HG03064 (cell line): Measurements from ENCODE around the gene DSCAM.
"Not testable (repeated sequence)": the region's sequence is repeated elsewhere in the genome, so short reads cannot be mapped to it uniquely, and the experiment has no call there.

Source experiments
- ATAC-seq: cut with Tn5 transposase; IDR thresholded peaks from one replicate; pipeline ENCODE4 v1.9.1; 2021; ENCODE audit warnings: low read depth; ENCODE audit not compliant: unreplicated experiment

Gene DSCAM

DNA sequence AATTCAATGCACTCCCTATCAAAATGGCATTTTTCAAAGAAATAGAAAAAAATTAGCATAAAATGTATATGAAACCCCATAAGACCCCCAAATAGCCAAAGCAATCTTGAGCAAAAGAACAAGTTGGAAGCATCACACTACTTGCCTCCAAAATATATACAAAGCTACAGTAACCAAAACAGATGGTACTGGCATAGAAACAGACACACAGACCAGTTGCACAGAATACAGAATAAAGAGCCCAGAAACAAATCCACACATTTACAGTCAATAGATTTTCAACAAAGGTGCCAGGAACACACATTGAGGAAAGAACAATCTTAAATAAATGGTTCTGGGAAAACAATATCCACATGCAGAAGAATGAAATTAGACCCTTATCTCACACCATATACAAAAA lies 350.8 kb downstream of the DSCAM start:
- ATAC-seq, result no peak

DNA sequence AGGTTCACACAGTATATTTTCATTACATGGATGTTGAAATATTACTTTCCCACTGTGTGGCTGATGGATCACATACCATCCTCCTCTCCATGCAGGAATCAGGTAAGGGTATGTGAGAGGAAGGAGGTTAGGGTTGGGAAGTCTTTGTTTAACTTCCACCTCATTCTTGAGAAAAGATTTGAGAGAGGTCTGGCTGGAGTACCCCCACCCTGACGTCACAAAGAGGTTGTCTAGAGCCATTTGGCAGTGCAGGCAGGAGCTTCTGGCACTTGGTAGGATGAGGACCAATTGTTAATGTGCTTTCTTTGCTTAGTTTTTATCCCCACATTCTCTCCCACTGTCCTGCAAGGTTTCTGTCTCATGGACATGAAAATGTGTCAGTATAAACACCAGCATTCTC lies 356.6 kb downstream of the DSCAM start:
- ATAC-seq, result no peak

DNA sequence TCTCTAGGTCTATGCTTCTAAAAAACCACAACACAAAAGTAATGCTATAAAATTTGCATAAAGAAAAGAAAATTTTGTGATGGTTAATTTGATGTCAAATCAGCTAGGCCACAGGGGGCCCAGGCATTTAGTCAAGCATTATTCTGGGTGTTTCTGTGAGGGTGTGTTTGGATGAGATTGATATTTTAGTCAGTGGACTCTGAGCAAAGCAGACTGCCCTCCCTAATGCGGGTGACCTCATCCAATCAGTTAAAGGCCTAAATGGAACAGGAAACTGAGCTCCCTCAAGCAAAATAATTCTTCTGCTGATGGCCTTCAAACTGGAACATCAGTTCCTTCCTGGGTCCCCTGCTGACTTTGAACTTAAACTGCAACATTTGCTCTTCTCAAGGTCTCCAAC lies 358.0 kb downstream of the DSCAM start:
- ATAC-seq, result no peak

DNA sequence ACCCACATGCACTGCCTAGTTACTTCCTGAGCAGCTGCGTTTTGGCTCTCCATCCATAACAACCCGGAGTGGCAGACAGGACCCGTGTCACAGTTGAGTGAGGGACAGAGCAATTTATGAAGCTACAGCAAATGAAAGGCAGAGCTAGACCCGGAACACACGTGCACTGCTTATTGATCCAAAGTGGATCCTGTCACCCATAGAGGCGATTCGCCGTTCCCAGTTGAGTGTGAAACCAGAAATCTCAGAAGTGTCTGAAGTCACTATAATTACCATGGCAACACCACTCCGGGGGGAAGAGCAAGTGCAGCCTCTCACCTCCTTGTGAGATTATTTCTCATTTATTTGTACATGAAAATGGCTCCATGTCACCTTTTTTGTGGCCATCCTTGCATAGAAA lies 365.2 kb downstream of the DSCAM start:
- ATAC-seq, result no peak

DNA sequence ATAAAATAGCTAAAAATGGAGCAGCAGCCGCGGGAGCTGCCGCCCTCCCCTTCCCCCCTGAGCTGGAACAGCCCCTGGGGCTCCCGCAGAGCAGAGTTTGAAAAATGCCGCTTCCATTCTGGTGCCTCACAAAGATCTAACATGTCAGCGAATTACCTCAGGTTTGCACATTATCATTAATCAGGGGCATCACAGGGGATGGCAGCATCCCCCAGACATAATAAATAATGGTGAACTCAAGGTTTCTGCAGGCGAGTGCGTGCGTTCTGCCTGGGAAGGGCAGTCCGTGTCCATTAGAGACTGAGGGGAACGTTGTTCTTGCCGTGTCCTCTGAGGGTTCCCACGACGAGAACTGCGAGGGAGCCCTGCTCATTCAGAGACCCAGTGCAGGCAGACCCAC lies 372.4 kb downstream of the DSCAM start:
- ATAC-seq, result no peak

DNA sequence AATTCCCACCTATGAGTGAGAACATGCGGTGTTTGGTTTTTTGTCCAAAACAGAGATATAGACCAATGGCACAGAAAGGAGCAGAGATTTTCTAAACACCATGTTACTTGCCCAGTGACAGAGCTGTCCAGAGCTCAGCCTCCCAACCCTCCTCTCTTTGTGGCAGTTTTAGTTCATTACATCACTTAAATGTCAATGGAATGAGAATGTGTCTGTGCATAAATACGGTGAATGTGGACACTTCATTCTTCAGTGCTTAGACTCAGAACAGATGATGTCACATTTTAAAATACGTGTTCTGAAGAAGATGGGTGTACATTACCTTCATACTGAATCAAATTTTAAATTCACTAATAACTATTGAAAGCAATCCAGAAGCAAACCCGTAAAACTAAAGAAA lies 374.9 kb downstream of the DSCAM start:
- no peak for ATAC-seq

DNA sequence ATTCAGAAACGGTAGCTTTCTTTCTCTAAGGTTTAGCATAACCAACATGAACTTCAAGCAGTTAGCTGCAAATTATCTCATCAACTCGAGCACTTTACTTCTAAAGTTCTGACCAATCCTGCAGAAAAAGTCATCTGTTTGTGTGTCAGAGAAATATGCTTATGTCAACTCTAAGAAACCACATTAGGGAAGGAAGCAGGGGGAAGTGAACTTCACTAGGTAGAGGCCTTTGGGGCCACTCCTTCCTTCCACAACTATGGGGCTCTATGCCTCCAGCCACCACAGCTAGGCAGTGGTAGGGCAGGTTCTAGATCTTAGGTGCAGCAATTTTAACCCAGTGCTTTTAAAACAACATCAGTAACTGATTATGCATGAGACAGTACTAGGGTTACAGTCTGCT lies 375.9 kb downstream of the DSCAM start:
- ATAC-seq, result no peak

DNA sequence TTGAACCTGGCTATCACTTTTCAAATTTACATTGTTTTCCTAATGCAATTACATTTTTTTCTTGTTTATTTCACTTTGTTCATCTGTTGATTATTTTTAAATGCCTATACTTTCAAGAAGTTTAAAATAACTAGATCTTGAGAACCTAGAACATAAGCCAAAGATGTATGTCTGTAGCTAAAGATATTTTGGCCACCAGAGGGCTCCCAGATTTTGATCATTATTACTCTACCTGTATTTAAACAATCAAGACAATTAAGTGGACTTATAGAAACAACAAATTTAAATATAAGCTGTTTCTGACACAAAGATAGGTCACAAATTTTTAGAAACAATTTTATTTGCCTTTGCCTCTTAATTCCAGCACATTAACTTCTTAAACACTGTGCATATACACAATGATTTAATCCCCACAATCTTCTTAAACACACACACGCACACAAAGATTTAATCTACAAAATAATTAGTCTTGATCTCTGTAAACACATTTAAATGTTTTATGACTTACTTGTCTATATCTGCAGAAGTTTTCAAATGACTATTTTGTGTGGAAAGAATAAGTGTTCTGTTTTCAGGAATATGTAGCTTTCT lies 380.0 kb downstream of the DSCAM start:
- no peak for ATAC-seq

DNA sequence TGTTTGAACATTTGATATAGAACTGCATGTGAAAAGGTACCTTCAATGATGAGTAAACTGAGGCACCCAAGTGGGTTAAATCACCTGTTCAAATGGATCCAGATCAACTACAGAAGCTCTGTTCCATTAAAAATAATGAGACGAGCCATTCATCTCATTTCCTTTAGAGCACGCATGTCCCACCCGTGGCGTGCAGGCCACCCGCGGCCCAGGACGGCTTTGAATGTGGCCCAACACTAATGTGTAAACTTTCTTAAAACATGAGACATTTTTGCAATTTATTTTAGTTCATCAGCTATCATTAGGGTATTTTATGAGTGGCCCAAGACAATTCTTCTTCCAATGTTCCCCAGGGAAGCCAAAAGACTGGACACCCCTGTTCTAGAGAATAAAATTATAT lies 381.6 kb downstream of the DSCAM start:
- no peak for ATAC-seq

DNA sequence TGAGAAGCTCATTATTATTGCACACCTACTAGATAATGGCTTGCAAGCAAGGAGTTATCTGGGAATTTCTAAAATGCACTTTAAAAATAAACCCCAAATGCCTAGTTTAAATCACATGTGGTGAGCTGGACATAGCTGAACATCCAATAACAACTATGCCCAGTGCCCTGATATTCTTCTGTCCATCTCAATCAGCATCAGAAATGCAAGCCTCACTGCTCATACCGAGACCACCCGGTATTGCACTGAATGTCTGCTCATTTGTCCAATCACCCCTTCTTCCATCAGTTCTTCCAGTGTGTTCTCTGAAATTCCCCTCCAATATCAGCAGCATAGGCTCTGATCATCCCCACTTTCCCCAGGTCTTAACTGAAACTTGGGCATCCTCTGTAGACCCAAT lies 383.8 kb downstream of the DSCAM start:
- no peak for ATAC-seq

DNA sequence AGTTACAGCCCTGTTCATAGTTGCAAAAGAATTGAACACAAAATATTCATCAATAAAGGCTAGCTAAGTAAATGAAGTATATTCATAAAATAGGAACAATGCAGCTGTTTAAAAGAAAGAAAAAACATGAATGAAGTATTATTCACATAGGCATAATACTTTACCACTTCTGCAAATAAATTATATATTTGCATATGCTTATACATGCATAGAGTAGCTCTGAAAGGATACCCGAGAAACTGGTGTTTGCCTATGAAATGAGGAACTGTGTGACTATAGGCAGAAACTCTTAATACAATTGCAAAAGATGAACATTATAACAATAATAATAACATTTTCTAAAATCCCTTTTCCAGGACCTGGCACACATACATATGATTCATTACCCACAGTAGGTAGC lies 385.9 kb downstream of the DSCAM start:
- no peak for ATAC-seq

DNA sequence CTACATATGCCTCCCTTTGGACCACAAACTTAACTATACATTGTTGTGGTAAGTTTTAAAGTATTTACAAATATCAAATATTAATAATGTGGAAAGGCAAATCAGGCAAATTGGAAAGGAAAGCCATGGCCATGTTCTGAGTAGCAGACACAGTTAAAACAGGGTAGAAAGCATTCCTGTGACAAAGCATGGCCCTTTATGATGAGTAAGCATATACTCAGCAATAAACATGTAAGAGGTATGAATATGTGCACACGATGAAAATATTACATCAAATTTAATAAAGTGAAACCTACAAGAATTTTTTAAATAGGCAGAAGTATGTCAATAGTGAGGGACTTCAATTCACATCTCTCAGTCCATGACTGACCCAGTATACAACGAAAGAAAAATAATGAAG lies 389.2 kb downstream of the DSCAM start:
- ATAC-seq, result no peak

DNA sequence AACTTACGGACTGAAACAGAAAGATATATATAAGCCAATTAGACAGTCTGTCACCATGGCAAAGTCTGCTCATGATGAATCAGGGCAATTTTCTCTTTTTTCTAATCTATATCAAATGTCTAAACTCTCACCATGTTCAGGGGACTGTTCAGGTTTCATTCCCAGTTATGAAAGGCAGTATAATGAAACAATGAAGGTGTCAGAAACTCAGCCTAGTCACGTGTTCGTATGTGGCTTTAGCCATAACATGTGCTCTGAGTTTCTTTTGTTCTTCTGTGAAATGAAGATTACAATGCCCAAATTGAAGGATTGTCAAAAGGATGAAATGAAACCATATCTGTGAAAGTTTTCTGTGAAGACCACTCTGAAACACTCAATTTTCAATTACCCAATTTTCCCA lies 392.9 kb downstream of the DSCAM start:
- no peak for ATAC-seq

DNA sequence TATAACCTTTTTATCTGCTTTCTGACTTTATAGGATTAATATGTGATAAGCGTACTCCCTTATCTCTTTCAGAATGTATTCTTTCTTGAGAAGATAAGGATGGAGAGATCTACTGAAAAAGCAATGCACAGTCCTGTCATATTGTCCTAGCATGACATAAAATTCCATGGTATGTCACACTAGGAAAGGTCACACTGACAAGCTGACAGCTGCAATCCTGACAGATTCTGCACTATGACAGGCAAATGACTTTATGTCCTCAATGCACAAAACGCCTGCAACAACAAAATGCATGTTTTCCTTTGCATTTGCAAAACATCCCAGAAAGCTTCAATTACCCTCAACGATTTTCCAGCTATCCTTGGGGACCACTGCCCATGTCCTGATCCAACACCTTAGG lies 393.8 kb downstream of the DSCAM start:
- ATAC-seq, result no peak

DNA sequence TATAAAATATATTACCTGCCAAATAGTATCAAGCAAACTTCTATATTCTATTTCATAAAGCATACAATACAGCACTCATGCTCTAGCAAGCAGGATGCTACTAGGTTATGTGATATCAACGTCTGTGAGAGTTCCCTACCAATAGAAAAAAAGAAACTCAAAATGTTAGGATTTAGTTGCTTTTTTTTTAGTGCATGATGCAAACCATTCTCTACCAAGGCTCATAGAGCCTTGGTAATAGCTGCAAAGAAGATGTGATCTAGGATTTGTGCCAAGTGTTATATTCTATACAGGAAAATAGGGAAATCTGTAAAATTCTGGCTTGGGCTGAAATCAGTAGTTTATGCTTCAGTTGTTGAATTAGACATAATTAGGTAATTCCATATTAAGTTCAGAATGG lies 394.4 kb downstream of the DSCAM start:
- ATAC-seq, result no peak

DNA sequence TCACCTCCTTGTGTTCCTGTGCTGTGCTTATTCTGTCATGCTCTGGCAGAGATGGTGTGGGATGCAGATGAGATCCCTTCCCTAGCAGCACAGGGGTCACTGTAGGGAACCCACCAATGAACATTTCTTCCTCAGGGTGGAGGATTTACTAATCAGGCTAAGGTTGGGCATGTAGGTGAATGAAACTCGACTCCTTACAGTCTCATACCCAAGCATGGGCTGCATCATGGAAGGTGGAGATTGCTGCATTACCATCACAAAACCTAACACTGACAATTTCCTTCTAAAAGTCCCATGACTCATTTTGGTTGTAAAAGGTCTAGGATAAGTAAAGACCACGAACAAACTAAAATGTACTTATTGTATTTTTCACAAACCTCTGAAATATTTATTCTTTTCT lies 399.9 kb downstream of the DSCAM start:
- no peak for ATAC-seq

DNA sequence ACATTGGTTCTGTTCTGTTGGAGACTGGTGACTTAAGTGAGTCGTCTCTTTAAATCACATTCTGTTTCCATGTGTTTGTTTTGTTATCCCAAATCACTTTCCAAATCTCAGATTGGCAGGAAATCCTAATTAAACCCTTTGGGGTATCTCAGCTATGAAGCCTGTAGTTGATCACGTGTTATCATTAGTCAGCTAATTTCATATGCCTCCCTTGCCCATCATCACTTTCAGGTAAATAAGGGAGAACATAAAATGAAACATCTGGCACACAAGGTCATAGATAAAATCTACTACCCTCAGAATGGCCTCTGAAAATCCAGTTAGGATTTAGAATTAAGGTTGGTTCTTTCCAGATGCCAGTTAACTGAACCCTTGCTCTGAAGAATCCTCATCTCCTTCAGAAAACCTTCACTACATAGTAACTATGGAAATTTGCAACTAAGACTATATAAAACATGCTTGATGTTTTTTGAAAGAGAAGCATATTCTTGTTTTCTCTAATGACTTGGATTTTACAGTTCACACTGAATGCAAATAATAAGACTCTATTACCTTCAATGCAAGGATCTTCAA lies 401.5 kb downstream of the DSCAM start:
- ATAC-seq, result no peak

DNA sequence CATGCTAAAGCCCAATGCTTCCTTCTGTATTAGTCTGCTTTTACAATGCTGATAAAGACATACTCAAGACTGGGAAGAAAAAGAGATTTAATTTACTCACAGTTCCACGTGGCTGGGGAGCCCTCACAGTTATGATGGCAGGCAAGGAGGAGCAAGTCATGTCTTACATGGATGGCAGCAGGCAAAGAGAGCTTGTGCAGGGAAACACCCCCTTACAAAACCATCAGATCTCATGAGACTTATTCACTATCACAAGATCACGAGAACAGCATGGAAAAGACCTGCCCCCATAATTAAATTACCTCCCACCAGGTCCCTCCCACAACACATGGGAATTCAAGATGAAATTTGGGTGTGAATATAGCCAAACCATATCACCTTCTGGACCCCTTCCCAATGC lies 407.4 kb downstream of the DSCAM start:
- ATAC-seq, result not testable (repeated sequence)

DNA sequence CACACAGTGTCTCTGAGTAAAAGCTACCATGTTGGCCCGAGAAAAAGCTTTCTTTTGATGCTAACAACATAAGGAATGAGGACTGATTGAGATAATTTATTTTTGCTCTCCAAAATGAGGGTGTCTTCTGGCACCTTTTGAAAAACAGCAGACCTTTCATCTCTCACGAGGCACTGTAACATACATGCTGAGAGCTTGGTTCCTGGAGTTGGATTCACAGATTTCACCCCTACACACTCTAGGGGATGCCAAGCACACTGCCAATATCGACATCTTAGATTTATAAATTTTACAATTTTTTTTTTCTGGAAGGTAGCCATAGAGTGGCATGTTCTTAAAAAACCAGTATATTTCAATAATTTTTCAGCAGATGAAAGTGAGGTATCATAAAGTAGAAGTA lies 408.3 kb downstream of the DSCAM start:
- ATAC-seq, result no peak

DNA sequence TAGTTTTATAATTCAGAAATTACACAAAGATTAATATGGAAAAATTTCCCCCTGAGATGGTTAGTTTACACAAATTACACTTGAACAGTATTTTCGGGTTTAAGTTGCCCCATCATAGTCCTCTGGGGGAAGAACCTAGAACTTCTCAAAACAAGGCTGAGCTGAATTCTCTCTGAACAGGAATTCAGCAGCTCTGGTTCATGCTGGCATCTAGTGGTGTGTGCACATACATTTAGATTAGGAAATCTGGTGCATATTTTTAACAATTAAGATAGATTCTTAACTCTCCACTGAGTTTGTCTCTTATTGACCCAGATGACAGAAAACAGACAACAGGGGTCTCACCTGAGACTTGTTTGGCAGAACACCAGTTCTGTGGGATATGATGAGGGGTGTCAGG lies 410.7 kb downstream of the DSCAM start:
- no peak for ATAC-seq

DNA sequence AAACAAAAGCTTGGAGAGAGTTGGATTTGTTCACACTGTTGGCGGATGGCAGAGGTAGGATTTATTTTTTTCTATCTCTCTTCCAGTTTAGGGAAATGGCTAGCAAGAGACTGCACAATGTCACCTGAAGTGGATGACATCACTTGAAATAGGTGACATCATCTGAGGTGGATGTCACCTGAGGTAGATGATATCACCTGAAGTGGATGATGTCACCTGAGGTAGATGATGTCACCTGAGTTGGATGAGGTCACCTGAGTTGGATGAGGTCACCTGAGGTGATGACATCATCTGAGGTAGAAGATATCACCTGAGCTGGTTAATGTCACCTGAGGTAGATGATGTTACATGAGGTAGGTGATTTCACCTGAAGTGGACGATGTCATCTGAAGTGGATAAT lies 413.4 kb downstream of the DSCAM start:
- ATAC-seq, result no peak

DNA sequence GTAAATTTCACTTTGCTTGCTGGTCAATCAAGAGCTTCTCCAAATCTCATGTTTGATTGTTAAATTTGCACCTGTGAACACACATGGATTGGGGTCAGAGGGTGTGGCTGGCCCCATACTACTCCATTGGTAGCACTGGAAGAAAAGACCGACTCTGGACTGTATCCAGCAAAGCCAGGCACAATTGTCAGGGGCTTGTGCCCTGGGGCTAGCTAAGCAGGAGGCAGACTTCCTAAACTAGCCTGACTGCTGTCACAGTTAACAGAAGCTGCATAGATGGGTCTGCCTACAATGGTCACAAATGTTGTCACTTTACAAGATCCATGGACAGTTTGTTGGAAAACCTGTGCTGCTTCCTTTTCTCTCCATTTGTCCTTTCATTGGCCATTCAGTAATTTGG lies 421.0 kb downstream of the DSCAM start:
- no peak for ATAC-seq
